Neuronal stem cell (in vitro differentiated cells): Measurements from ENCODE around the gene NOA1.

Source experiments
- DNase-seq: peaks from one replicate; pipeline ENCODE4 v3.0.0-alpha.2; 2013; ENCODE audit warnings: low spot score
- H2AFZ ChIP-seq: one replicate; pipeline ENCODE4 v1.6.1; 2013; ENCODE audit warnings: mild to moderate bottlenecking, low read length, inconsistent platforms
- H2AK5ac ChIP-seq: 2 replicates; pipeline ENCODE4 v1.6.1; 2013; ENCODE audit warnings: low read depth, mild to moderate bottlenecking, inconsistent platforms, low read length, moderate library complexity, mixed read lengths
- H2BK120ac ChIP-seq: 2 replicates; pipeline ENCODE4 v1.6.1; 2013; ENCODE audit warnings: low read depth, mild to moderate bottlenecking, inconsistent platforms, low read length, moderate library complexity, mixed read lengths
- H2BK12ac ChIP-seq: one replicate; pipeline ENCODE4 v1.6.1; 2013; ENCODE audit warnings: low read length, inconsistent platforms
- H2BK15ac ChIP-seq: 2 replicates; pipeline ENCODE4 v1.6.1; 2013; ENCODE audit warnings: mild to moderate bottlenecking, low read length, inconsistent platforms, mixed read lengths
- H2BK5ac ChIP-seq: one replicate; pipeline ENCODE4 v1.6.1; 2013; ENCODE audit warnings: inconsistent platforms, mild to moderate bottlenecking, low read length, moderate library complexity
- H3K14ac ChIP-seq: one replicate; pipeline ENCODE4 v1.6.1; 2013; ENCODE audit warnings: low read length, inconsistent platforms
- H3K18ac ChIP-seq: 2 replicates; pipeline ENCODE4 v1.6.1; 2013; ENCODE audit warnings: low read length, inconsistent platforms
- H3K23ac ChIP-seq: 2 replicates; pipeline ENCODE4 v1.6.1; 2013; ENCODE audit warnings: low read depth, mild to moderate bottlenecking, mixed read lengths, low read length, inconsistent platforms; ENCODE audit not compliant: poor library complexity
- H3K27ac ChIP-seq: replicated peaks from 3 replicates; pipeline ENCODE4 v1.5.1; 2013; ENCODE audit warnings: low read length, inconsistent platforms
- H3K27me3 ChIP-seq, 3 experiments: 2 replicates each; pipeline ENCODE4 v1.6.1; 2013; ENCODE audit warnings: low read length in 3 of 3, mild to moderate bottlenecking in 2 of 3, inconsistent platforms in 1 of 3, low read depth in 1 of 3, mixed read lengths in 1 of 3, moderate library complexity in 1 of 3; ENCODE audit not compliant: control insufficient read depth in 3 of 3, insufficient read depth in 3 of 3
- H3K36me3 ChIP-seq, 2 donors: replicated peaks in 1 of 2; 2 replicates each; pipeline ENCODE4 v1.6.1; 2013; ENCODE audit warnings: low read length in 2 of 2; ENCODE audit not compliant: control insufficient read depth in 2 of 2, insufficient read depth in 2 of 2
- H3K4ac ChIP-seq: 2 replicates; pipeline ENCODE4 v1.6.1; 2013; ENCODE audit warnings: inconsistent platforms, mild to moderate bottlenecking, low read length, moderate library complexity
- H3K4me1 ChIP-seq, 2 donors: 1 replicate in 1 of 2; 2 replicates in 1 of 2; pipeline ENCODE4 v1.6.1; 2013; ENCODE audit warnings: low read length in 2 of 2, low read depth in 1 of 2; ENCODE audit not compliant: control insufficient read depth in 2 of 2, insufficient read depth in 1 of 2
- H3K4me2 ChIP-seq: one replicate; pipeline ENCODE4 v1.6.1; 2013; ENCODE audit warnings: mild to moderate bottlenecking, low read length, inconsistent platforms; ENCODE audit not compliant: insufficient read depth, poor library complexity, severe bottlenecking
- H3K4me3 ChIP-seq, 2 donors: 2 replicates each; pipeline ENCODE4 v1.5.1; 2013; ENCODE audit warnings: low read length in 2 of 2, mild to moderate bottlenecking in 2 of 2, inconsistent platforms in 1 of 2, moderate library complexity in 1 of 2
- H3K79me1 ChIP-seq: one replicate; pipeline ENCODE4 v1.6.1; 2013; ENCODE audit warnings: low read depth, mild to moderate bottlenecking, inconsistent platforms, low read length, moderate library complexity
- H3K9ac ChIP-seq: one replicate; pipeline ENCODE4 v1.6.1; 2013; ENCODE audit warnings: mild to moderate bottlenecking, low read depth, low read length, inconsistent platforms; ENCODE audit not compliant: poor library complexity
- H3K9me3 ChIP-seq, 2 donors: replicated peaks in 1 of 2; 2 replicates each; pipeline versions ENCODE3 to v1.6.1; 2013; ENCODE audit warnings: low read length in 2 of 2, mild to moderate bottlenecking in 2 of 2, inconsistent platforms in 1 of 2, low read depth in 1 of 2, mixed read lengths in 1 of 2, moderate library complexity in 1 of 2; ENCODE audit not compliant: control insufficient read depth in 2 of 2, insufficient read depth in 1 of 2
- H4K8ac ChIP-seq: one replicate; pipeline ENCODE4 v1.6.1; 2013; ENCODE audit warnings: low read depth, mild to moderate bottlenecking, inconsistent platforms, low read length, moderate library complexity
- H4K91ac ChIP-seq: one replicate; pipeline ENCODE4 v1.6.1; 2013; ENCODE audit warnings: low read length, low read depth, mild to moderate bottlenecking, inconsistent platforms; ENCODE audit not compliant: poor library complexity
- WGBS, 2 donors: extraction: QIAGEN DNeasy Blood & Tissue Kit; methylation state at CpG; one replicate each; pipeline ENCODE4 v1.1.7; 2013; ENCODE audit warnings: missing lambda C conversion rate in 2 of 2, mixed read lengths in 1 of 2; ENCODE audit not compliant: insufficient read length in 2 of 2, insufficient replicate concordance in 1 of 2; ENCODE audit errors: extremely low coverage in 2 of 2; 5-methylcytosine and 5-hydroxymethylcytosine counted together

The NOA1 gene

GRCh38 chr4:57013543-57014120, 36.2 kb upstream of the NOA1 start:
- Histone ChIP-seq H4K91ac (no peak overlapping the region), H3K18ac (no peak overlapping the region), H4K8ac (no peak overlapping the region), H3K27ac (no peak overlapping the region), H3K14ac (no peak overlapping the region), H2BK5ac (no peak overlapping the region), H3K9me3 (no peaks in the 10 kb centered on the region), H2AK5ac (no peak overlapping the region), H2BK120ac (no peak overlapping the region), H3K36me3 (peaks cover 25 to 96% of the 10 kb centered on the region in 2 donors), H3K27me3 (no peaks in the 10 kb centered on the region), H3K79me1 (peaks cover 1% of the 10 kb centered on the region), H3K4ac (no peak overlapping the region), H3K23ac (no peak overlapping the region), H2AFZ (no peak overlapping the region), H2BK15ac (no peak overlapping the region), H3K4me2 (no peak overlapping the region), H3K9ac (no peak overlapping the region), H2BK12ac (no peak overlapping the region), H3K4me3 (no peak overlapping the region), H3K4me1 (no peaks in the 10 kb centered on the region)
- no CpG with 5 or more reads among the region's 4 CpGs for WGBS, 2 donors
- DNase-seq = no peak

- Histone ChIP-seq H2BK5ac (no peak overlapping the region), H3K18ac (no peak overlapping the region), H2AFZ (no peak overlapping the region), H2BK120ac (no peak overlapping the region), H2BK12ac (no peak overlapping the region), H2BK15ac (no peak overlapping the region), H3K27me3 (no peaks in the 10 kb centered on the region), H3K4me1 (no peaks in the 10 kb centered on the region), H3K9me3 (no peaks in the 10 kb centered on the region), H3K4ac (no peak overlapping the region), H3K79me1 (peaks cover 3% of the 10 kb centered on the region), H3K27ac (no peak overlapping the region), H3K4me3 (no peak overlapping the region), H4K8ac (no peak overlapping the region), H3K36me3 (peaks cover 19 to 91% of the 10 kb centered on the region in 2 donors), H3K14ac (no peak overlapping the region), H3K4me2 (no peak overlapping the region), H4K91ac (no peak overlapping the region), H2AK5ac (no peak overlapping the region), H3K9ac (no peak overlapping the region), H3K23ac (no peak overlapping the region)
- WGBS, 2 donors = no CpG with 5 or more reads among the region's 1 CpG
- no peak for DNase-seq
These were observed 22.3 kb upstream of the NOA1 start for GRCh38 chr4:56999751-57000150.

- Histone ChIP-seq H4K8ac (no peak overlapping the region), H3K4me2 (no peak overlapping the region), H3K14ac (no peak overlapping the region), H3K79me1 (peaks cover 3% of the 10 kb centered on the region), H3K4me1 (no peaks in the 10 kb centered on the region), H3K23ac (no peak overlapping the region), H3K9ac (no peak overlapping the region), H2AK5ac (no peak overlapping the region), H3K18ac (no peak overlapping the region), H2BK120ac (no peak overlapping the region), H3K4me3 (no peak overlapping the region), H2BK5ac (no peak overlapping the region), H4K91ac (no peak overlapping the region), H3K27me3 (no peaks in the 10 kb centered on the region), H3K9me3 (no peaks in the 10 kb centered on the region), H2BK12ac (no peak overlapping the region), H2AFZ (no peak overlapping the region), H2BK15ac (no peak overlapping the region), H3K36me3 (peaks cover 14 to 91% of the 10 kb centered on the region in 2 donors), H3K4ac (no peak overlapping the region), H3K27ac (no peak overlapping the region)
- WGBS, 2 donors = no CpG with 5 or more reads among the region's 7 CpGs
- DNase-seq = no peak
These were observed 18.1 kb upstream of the NOA1 start for GRCh38 chr4:56995525-56995924.

- no CpG with 5 or more reads among the region's 6 CpGs for whole genome bisulfite sequencing, 2 donors
- no peak overlapping the region for H3K4me3 ChIP-seq
- no peaks in the 10 kb centered on the region for H3K79me1 ChIP-seq
- no peak overlapping the region for H3K4ac ChIP-seq
- H4K91ac ChIP-seq = no peak overlapping the region
- no peaks in the 10 kb centered on the region for H3K27me3 ChIP-seq
- no peak overlapping the region for H2AK5ac ChIP-seq
- H3K27ac ChIP-seq = no peak overlapping the region
- H3K36me3 ChIP-seq = peaks cover 10 to 97% of the 10 kb centered on the region in 2 donors
- H3K4me1 ChIP-seq = no peaks in the 10 kb centered on the region
- H3K14ac ChIP-seq = no peak overlapping the region
- H3K9me3 ChIP-seq = no peaks in the 10 kb centered on the region
- no peak overlapping the region for H3K9ac ChIP-seq
- no peak overlapping the region for H2BK5ac ChIP-seq
- no peak overlapping the region for H2AFZ ChIP-seq
- no peak for DNase-seq
- no peak overlapping the region for H2BK12ac ChIP-seq
- H3K18ac ChIP-seq = no peak overlapping the region
- no peak overlapping the region for H3K23ac ChIP-seq
- no peak overlapping the region for H3K4me2 ChIP-seq
- no peak overlapping the region for H4K8ac ChIP-seq
- no peak overlapping the region for H2BK15ac ChIP-seq
- H2BK120ac ChIP-seq = no peak overlapping the region
These were observed 12.9 kb upstream of the NOA1 start for GRCh38 chr4:56990109-56990905.
